T-cell (primary cell): ENCODE data around the gene GAS6. TPM values are rescaled to one million over a fixed set of nuclear protein-coding genes. Genes with fewer than 3 reads are reported as not detected.
"Not testable (repeated sequence)": the region's sequence is repeated elsewhere in the genome, so short reads cannot be mapped to it uniquely, and the experiment has no call there.

Experiments
- ATAC-seq, 4 experiments: fragments of 200-7000 bp in 3 of 4; fragments of 150-1000 bp in 1 of 4; cut with Tn5 transposase; replicated peaks in 1 of 4; 1 replicate in 3 of 4; 2 replicates in 1 of 4; pipeline ENCODE4 v1.10.0; 2021; ENCODE audit warnings: moderate library complexity in 3 of 4, mild to moderate bottlenecking in 2 of 4, moderate number of reproducible peaks in 1 of 4
- CTCF ChIA-PET, 2 donors: fragments of 300-600 bp; sonication (Branson Sonifier 250); formaldehyde crosslinking; loops; one replicate each; lab custom pipeline; 2022; ENCODE audit warnings: antibody characterized with exemption in 2 of 2; lab: Charles Lee
- POLR2A ChIA-PET, 2 donors: fragments of 300-600 bp; sonication (Branson Sonifier 250); formaldehyde crosslinking; loops; one replicate each; lab custom pipeline; 2022; ENCODE audit warnings: antibody characterized with exemption in 2 of 2; lab: Charles Lee
- DNase-seq, 35 experiments: peaks; one replicate each; pipeline versions ENCODE4 v3.0.0 to v3.0.0-alpha.2; 2013 to 2023
- H3K27ac ChIP-seq: one replicate; pipeline ENCODE4 v1.5.1; 2013; ENCODE audit warnings: low read length
- H3K27me3 ChIP-seq, 2 experiments: replicated peaks in 1 of 2; 1 replicate in 1 of 2; 2 replicates in 1 of 2; pipeline versions ENCODE4 v1.6.1 to v1.7.0; 2013; ENCODE audit warnings: low read length in 1 of 2, mixed read lengths in 1 of 2; ENCODE audit not compliant: control insufficient read depth in 2 of 2, insufficient read depth in 2 of 2; ENCODE audit errors: extremely low read depth in 1 of 2
- H3K36me3 ChIP-seq, 2 donors: 1 replicate in 1 of 2; 2 replicates in 1 of 2; pipeline versions ENCODE4 v1.6.1 to v1.7.0; 2013; ENCODE audit warnings: low read length in 1 of 2; ENCODE audit not compliant: control insufficient read depth in 2 of 2, insufficient read depth in 1 of 2; ENCODE audit errors: extremely low read depth in 1 of 2
- H3K4me1 ChIP-seq, 2 experiments: 1 replicate in 1 of 2; 2 replicates in 1 of 2; pipeline versions ENCODE4 v1.6.1 to v1.7.0; 2013; ENCODE audit warnings: low read length in 2 of 2, mixed read lengths in 1 of 2; ENCODE audit not compliant: insufficient read depth in 2 of 2, control insufficient read depth in 1 of 2; ENCODE audit errors: extremely low read depth in 1 of 2
- H3K4me3 ChIP-seq, 2 donors: 1 replicate in 1 of 2; 2 replicates in 1 of 2; pipeline versions ENCODE4 v1.5.1 to v1.7.0; 2013; ENCODE audit warnings: mild to moderate bottlenecking in 2 of 2, low read length in 1 of 2, moderate library complexity in 1 of 2; ENCODE audit not compliant: control insufficient read depth in 1 of 2; ENCODE audit errors: extremely low read depth in 1 of 2
- H3K9me3 ChIP-seq: 2 replicates; pipeline ENCODE4 v1.7.0; 2013
- H3K27ac Mint-ChIP-seq, 2 donors: one replicate each; pipeline ENCODE4 v1.8.0; 2020 to 2021; ENCODE audit warnings: mild to moderate bottlenecking in 2 of 2, mixed read lengths in 2 of 2
- H3K27me3 Mint-ChIP-seq, 2 donors: one replicate each; pipeline ENCODE4 v1.8.0; 2021 to 2022; ENCODE audit warnings: mixed read lengths in 2 of 2
- H3K36me3 Mint-ChIP-seq: one replicate; pipeline ENCODE4 v1.8.0; 2021; ENCODE audit warnings: mixed read lengths
- H3K4me1 Mint-ChIP-seq, 3 donors: one replicate each; pipeline ENCODE4 v1.8.0; 2020 to 2022; ENCODE audit warnings: mixed read lengths in 3 of 3, mild to moderate bottlenecking in 1 of 3
- H3K4me3 Mint-ChIP-seq, 3 donors: one replicate each; pipeline ENCODE4 v1.8.0; 2020 to 2022; ENCODE audit warnings: mild to moderate bottlenecking in 3 of 3, mixed read lengths in 3 of 3, moderate library complexity in 3 of 3
- H3K9me3 Mint-ChIP-seq, 3 donors: one replicate each; pipeline ENCODE4 v1.8.0; 2020 to 2022; ENCODE audit warnings: mixed read lengths in 3 of 3
- WGBS: methylation state at CpG from one replicate; pipeline ENCODE4 v1.1.5; 2013; ENCODE audit warnings: missing lambda C conversion rate; ENCODE audit not compliant: insufficient coverage; 5-methylcytosine and 5-hydroxymethylcytosine counted together
- total RNA-seq, 35 experiments: library from RNA in 6 of 35; stranded (reverse) in 6 of 35; fragments of 120-200 nt in 1 of 35; gene quantifications; one replicate each; pipeline versions ENCODE4 v1.2.1 to v1.2.4 and lab custom pipeline; 2013 to 2026

The GAS6 gene
- total RNA-seq, 5 donors from 2014 or later (not counting 1 experiment from before 2014, with no cell fraction given) = 1.1 to 10.2 (median 4.7) TPM

GRCh38 chr13:113791226-113791625 is 72.7 kb downstream of the GAS6 start:
- Histone ChIP-seq H3K4me1 (no peaks in the 10 kb centered on the region), H3K27ac (no peak overlapping the region), H3K27me3 (peaks cover 0 to 21% of the 10 kb centered on the region in 2 experiments), H3K9me3 (no peaks in the 10 kb centered on the region), H3K4me3 (no peak overlapping the region), H3K36me3 (no peaks in the 10 kb centered on the region)
- Mint-ChIP-seq H3K4me3 (no peak overlapping the region), H3K4me1 (no peaks in the 10 kb centered on the region), H3K27me3 (peaks cover 5 to 6% of the 10 kb centered on the region in 2 donors), H3K27ac (no peak overlapping the region), H3K9me3 (no peaks in the 10 kb centered on the region), H3K36me3 (no peaks in the 10 kb centered on the region)
- 81% methylated on average over 15 of the region's 17 CpGs for WGBS
- POLR2A ChIA-PET = no interaction called here
- ATAC-seq (no peak), DNase-seq (no peak)
- CTCF ChIA-PET = no interaction called here

GRCh38 chr13:113789931-113790330 is 73.9 kb downstream of the GAS6 start:
- H3K9me3 Mint-ChIP-seq, H3K27ac ChIP-seq, H3K27me3 Mint-ChIP-seq, H3K36me3 Mint-ChIP-seq, CTCF ChIA-PET, ATAC-seq, DNase-seq, H3K27ac Mint-ChIP-seq, H3K4me3 ChIP-seq, H3K36me3 ChIP-seq, H3K4me1 Mint-ChIP-seq, POLR2A ChIA-PET, H3K4me3 Mint-ChIP-seq, H3K4me1 ChIP-seq, H3K9me3 ChIP-seq: not testable (repeated sequence)
- WGBS = 92% methylated on average over 6 of the region's 13 CpGs
- peaks cover 0 to 28% of the 10 kb centered on the region in 2 experiments for H3K27me3 ChIP-seq

GRCh38 chr13:113789167-113789566 is 74.7 kb downstream of the GAS6 start:
- no peak for ATAC-seq
- peaks cover 0 to 2% (median 0%) of the 10 kb centered on the region in 3 donors for H3K4me1 Mint-ChIP-seq
- Histone ChIP-seq H3K4me3 (no peak overlapping the region), H3K4me1 (no peaks in the 10 kb centered on the region), H3K9me3 (no peaks in the 10 kb centered on the region), H3K36me3 (no peaks in the 10 kb centered on the region), H3K27me3 (peaks cover 0 to 22% of the 10 kb centered on the region in 2 experiments), H3K27ac (no peak overlapping the region)
- DNase-seq = no peak
- H3K27me3 Mint-ChIP-seq = peaks cover 9 to 15% of the 10 kb centered on the region in 2 donors
- no peaks in the 10 kb centered on the region for H3K9me3 Mint-ChIP-seq
- H3K27ac Mint-ChIP-seq = no peak overlapping the region
- ChIA-PET CTCF (no interaction called here), POLR2A (no interaction called here)
- H3K4me3 Mint-ChIP-seq = no peak overlapping the region
- no peaks in the 10 kb centered on the region for H3K36me3 Mint-ChIP-seq
- 69% methylated on average over 6 of the region's 6 CpGs for WGBS

GRCh38 chr13:113788413-113789135 is 75.3 kb downstream of the GAS6 start:
- Mint-ChIP-seq H3K4me3 (no peak overlapping the region), H3K27ac (no peak overlapping the region), H3K4me1 (peaks cover 0 to 2% (median 0%) of the 10 kb centered on the region in 3 donors), H3K9me3 (no peaks in the 10 kb centered on the region), H3K36me3 (no peaks in the 10 kb centered on the region), H3K27me3 (peaks cover 13 to 17% of the 10 kb centered on the region in 2 donors)
- ChIA-PET CTCF (no interaction called here), POLR2A (no interaction called here)
- H3K9me3 ChIP-seq = no peaks in the 10 kb centered on the region
- no peaks in the 10 kb centered on the region for H3K36me3 ChIP-seq
- no peak for ATAC-seq
- no peak overlapping the region for H3K27ac ChIP-seq
- WGBS = 87% methylated on average over 24 of the region's 31 CpGs
- peaks cover 0 to 23% of the 10 kb centered on the region in 2 experiments for H3K27me3 ChIP-seq
- H3K4me1 ChIP-seq = no peaks in the 10 kb centered on the region
- no peak overlapping the region for H3K4me3 ChIP-seq
- DNase-seq = no peak

- Histone ChIP-seq H3K4me3 (no peak overlapping the region), H3K4me1 (no peaks in the 10 kb centered on the region), H3K27me3 (peaks cover 0 to 26% of the 10 kb centered on the region in 2 experiments), H3K9me3 (no peaks in the 10 kb centered on the region), H3K36me3 (no peaks in the 10 kb centered on the region), H3K27ac (no peak overlapping the region)
- no peak overlapping the region for H3K27ac Mint-ChIP-seq
- ChIA-PET POLR2A (no interaction called here), CTCF (no interaction called here)
- H3K36me3 Mint-ChIP-seq = no peaks in the 10 kb centered on the region
- peaks cover 0 to 2% (median 0%) of the 10 kb centered on the region in 3 donors for H3K4me1 Mint-ChIP-seq
- 82% methylated on average over 4 of the region's 12 CpGs for WGBS
- no peak for ATAC-seq
- no peak for DNase-seq
- H3K4me3 Mint-ChIP-seq = no peak overlapping the region
- H3K27me3 Mint-ChIP-seq = peaks cover 17 to 18% of the 10 kb centered on the region in 2 donors
- no peaks in the 10 kb centered on the region for H3K9me3 Mint-ChIP-seq
Observed at GRCh38 chr13:113787694-113788093, 76.2 kb downstream of the GAS6 start.

GRCh38 chr13:113786262-113786841 is 77.5 kb downstream of the GAS6 start:
- H3K9me3 Mint-ChIP-seq = no peaks in the 10 kb centered on the region
- no peak for DNase-seq
- H3K27ac ChIP-seq = no peak overlapping the region
- peak in 1 of 4 experiments; percentile 69 for ATAC-seq
- CTCF ChIA-PET = no interaction called here
- H3K4me3 Mint-ChIP-seq = no peak overlapping the region
- H3K4me1 ChIP-seq = no peaks in the 10 kb centered on the region
- no peak overlapping the region for H3K27ac Mint-ChIP-seq
- no peak overlapping the region for H3K4me3 ChIP-seq
- no peaks in the 10 kb centered on the region for H3K36me3 Mint-ChIP-seq
- POLR2A ChIA-PET = no interaction called here
- H3K9me3 ChIP-seq = no peaks in the 10 kb centered on the region
- peaks cover 0 to 2% (median 0%) of the 10 kb centered on the region in 3 donors for H3K4me1 Mint-ChIP-seq
- H3K27me3 Mint-ChIP-seq = peaks cover 15 to 18% of the 10 kb centered on the region in 2 donors
- no peaks in the 10 kb centered on the region for H3K36me3 ChIP-seq
- WGBS = 71% methylated on average over 12 of the region's 17 CpGs
- peaks cover 0 to 26% of the 10 kb centered on the region in 2 experiments for H3K27me3 ChIP-seq
